ENCODE results near the gene HOXC9. TPM values are rescaled to one million over a fixed set of nuclear protein-coding genes. Genes with fewer than 3 reads are reported as not detected.
A peak's percentile ranks its signal among the peaks of the same experiment; 100 is the strongest.

HOXC9 gene
- total and polyA plus RNA-seq, 10 donors, result 0.05 TPM; not detected in 9

DNA sequence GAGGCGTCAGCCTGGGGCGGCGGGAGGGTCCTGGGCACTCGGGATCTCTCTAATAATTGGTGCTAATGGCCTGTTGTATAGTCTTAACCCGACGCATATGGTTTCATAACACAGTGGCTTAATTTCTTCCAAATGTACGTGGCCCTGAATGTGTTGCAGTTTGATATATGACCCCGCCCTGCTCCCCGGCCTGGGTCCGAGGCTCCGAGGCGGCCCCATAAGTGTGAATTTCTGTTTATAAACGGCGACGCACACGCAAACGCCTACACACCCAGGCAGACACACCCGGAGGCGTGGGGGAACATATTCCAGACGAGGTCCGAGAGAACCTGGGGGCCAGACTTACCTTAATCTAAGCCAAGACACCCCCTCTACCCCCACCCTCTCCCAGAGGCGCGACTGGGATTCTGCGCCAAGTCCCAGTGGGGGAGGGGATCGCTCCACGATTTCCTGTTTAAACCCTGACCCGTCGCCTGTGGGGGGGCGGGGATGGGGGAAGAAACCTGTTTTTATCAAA, 18.6 kb downstream of the HOXC9 start:
- H3K27me3 ChIP-seq (replicated peaks in 1 of 7), result peaks cover 9 to 100% (median 83%) of the 10 kb centered on the region in 7 donors
- peak overlapping the region in 5 of 8 donors; percentile 30 to 71 (median 36) for H3K4me3 ChIP-seq
- intact Hi-C loops (cut with DNase I; ENCODE audit: low total_unique reads), result no loop called here
- DNase-seq, result no peak
- TF ChIP-seq POLR2AphosphoS5 (IDR thresholded peaks at IDR 0.05) (no peak), CTCF (IDR thresholded peaks at IDR 0.05 in 8 of 11, conservative IDR thresholded peaks at IDR 0.05 in 3 of 11) (no peak), POLR2A (IDR thresholded peaks at IDR 0.05) (no peak)
- WGBS, 5 donors, result 20 to 32% (median 25%) methylated on average over 22 to 29 of the region's 29 CpGs
- H3K36me3 ChIP-seq, result no peaks in the 10 kb centered on the region
- no peaks in the 10 kb centered on the region for H3K9me3 ChIP-seq
- peaks cover 7 to 52% (median 39%) of the 10 kb centered on the region in 6 donors for H3K4me1 ChIP-seq
- H3K27ac ChIP-seq, result peak overlapping the region in 2 of 8 donors; percentile 33 to 44

GRCh38 chr12:54019091-54019811, 19.3 kb downstream of the HOXC9 start:
- intact Hi-C loops (cut with DNase I; ENCODE audit: low total_unique reads), result no loop called here
- H3K4me3 ChIP-seq, result peak overlapping the region in 1 of 8 donors; percentile 71
- H3K4me1 ChIP-seq, result peaks cover 7 to 50% (median 37%) of the 10 kb centered on the region in 6 donors
- H3K27me3 ChIP-seq (replicated peaks in 1 of 7), result peaks cover 9 to 100% (median 85%) of the 10 kb centered on the region in 7 donors
- no peaks in the 10 kb centered on the region for H3K9me3 ChIP-seq
- 22 to 56% (median 33%) methylated on average over 41 to 43 of the region's 43 CpGs for WGBS, 5 donors
- no peak for DNase-seq
- TF ChIP-seq POLR2AphosphoS5 (IDR thresholded peaks at IDR 0.05) (no peak), CTCF (IDR thresholded peaks at IDR 0.05 in 8 of 11, conservative IDR thresholded peaks at IDR 0.05 in 3 of 11) (no peak), POLR2A (IDR thresholded peaks at IDR 0.05) (no peak)
- H3K36me3 ChIP-seq, result no peaks in the 10 kb centered on the region
- H3K27ac ChIP-seq, result no peak overlapping the region

GRCh38 chr12:54019924-54020590, 20.1 kb downstream of the HOXC9 start:
- Histone ChIP-seq H3K36me3 (no peaks in the 10 kb centered on the region), H3K9me3 (no peaks in the 10 kb centered on the region), H3K4me3 (no peak overlapping the region), H3K27ac (no peak overlapping the region), H3K4me1 (peaks cover 7 to 42% (median 32%) of the 10 kb centered on the region in 6 donors), H3K27me3 (replicated peaks in 1 of 7) (peaks cover 7 to 100% (median 82%) of the 10 kb centered on the region in 7 donors)
- no peak for DNase-seq
- 30 to 49% (median 42%) methylated on average over 10 of the region's 10 CpGs for WGBS, 5 donors
- intact Hi-C loops (cut with DNase I; ENCODE audit: low total_unique reads), result no loop called here
- TF ChIP-seq POLR2AphosphoS5 (IDR thresholded peaks at IDR 0.05) (no peak), POLR2A (IDR thresholded peaks at IDR 0.05) (no peak), CTCF (IDR thresholded peaks at IDR 0.05 in 8 of 11, conservative IDR thresholded peaks at IDR 0.05 in 3 of 11) (no peak)
